HT1080 (cell line): ENCODE data around the gene ACADM. TPM values are rescaled to one million over a fixed set of nuclear protein-coding genes. Genes with fewer than 3 reads are reported as not detected.
"Not testable (repeated sequence)": the region's sequence is repeated elsewhere in the genome, so short reads cannot be mapped to it uniquely, and the experiment has no call there.

Source experiments
- DNase-seq: peaks from one replicate; pipeline ENCODE4 v3.0.0-alpha.2; 2015; ENCODE audit warnings: low read depth
- total RNA-seq: library from RNA; depleted of rRNA; stranded (reverse); fragments of >200 nt; shearing (Covaris generic); gene quantifications from 2 replicates; pipeline ENCODE4 v1.2.3, GENCODE V29; 2014

Gene ACADM
- total RNA-seq, 1 experiment from 2014 or later = 45.1 TPM

- DNase-seq = no peak
Measured at GRCh38 chr1:75736016-75736415, 11.5 kb downstream of the ACADM start.

- DNase-seq = no peak
Measured at GRCh38 chr1:75742047-75742625, 17.6 kb downstream of the ACADM start.

DNA sequence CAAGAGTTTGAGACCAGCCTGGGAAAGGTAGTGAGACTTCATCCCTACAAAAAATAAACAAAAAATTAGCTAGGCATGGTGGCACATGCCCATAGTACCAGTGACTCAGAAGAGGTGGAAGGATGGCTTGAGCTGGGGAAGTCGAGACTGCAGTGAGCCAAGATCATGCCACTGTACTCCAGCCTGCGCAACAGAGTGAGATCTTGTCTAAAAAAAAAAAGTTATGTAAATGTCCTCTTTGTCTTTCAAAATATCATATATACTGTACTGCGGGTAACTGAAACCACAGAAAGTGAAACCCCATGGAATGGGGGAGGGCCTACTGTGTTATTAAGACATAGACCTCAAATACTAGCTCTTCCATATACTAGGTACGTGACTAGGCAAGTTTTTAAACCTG lies 20.8 kb downstream of the ACADM start:
- DNase-seq = no peak

GRCh38 chr1:75757210-75757609 lies 32.7 kb downstream of the ACADM start:
- DNase-seq = not testable (repeated sequence)

- DNase-seq = not testable (repeated sequence)
Measured at GRCh38 chr1:75758543-75758942, 34.0 kb downstream of the ACADM start.

DNA sequence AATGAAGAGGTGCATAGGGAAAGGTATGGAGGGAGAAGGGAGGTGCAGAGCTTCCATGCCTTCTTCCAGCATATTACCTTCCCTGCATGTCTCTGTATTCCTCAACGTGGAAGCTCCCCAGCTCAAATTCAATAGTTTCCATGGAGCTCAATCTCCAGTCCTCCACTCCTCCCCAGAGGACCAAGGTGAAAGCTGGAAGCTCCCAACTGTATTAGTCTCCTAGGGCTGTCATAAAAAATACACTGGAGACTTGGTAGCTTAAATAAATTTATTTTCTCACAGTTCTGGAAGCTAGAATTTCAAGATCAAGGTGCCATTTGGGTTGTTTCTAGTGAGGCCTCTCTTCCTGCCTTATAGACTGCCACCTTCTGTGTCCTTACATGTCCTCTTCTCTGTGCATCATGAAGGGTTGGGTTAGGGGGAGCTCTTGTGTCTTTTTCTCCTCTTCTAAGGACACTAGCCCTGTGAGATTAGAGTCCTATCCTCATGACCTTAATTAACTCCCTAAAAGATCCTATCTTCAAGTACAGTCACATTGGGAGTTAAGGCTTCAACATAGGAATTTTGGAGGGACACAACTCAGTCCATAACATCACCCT lies 39.6 kb downstream of the ACADM start:
- no peak for DNase-seq

DNA sequence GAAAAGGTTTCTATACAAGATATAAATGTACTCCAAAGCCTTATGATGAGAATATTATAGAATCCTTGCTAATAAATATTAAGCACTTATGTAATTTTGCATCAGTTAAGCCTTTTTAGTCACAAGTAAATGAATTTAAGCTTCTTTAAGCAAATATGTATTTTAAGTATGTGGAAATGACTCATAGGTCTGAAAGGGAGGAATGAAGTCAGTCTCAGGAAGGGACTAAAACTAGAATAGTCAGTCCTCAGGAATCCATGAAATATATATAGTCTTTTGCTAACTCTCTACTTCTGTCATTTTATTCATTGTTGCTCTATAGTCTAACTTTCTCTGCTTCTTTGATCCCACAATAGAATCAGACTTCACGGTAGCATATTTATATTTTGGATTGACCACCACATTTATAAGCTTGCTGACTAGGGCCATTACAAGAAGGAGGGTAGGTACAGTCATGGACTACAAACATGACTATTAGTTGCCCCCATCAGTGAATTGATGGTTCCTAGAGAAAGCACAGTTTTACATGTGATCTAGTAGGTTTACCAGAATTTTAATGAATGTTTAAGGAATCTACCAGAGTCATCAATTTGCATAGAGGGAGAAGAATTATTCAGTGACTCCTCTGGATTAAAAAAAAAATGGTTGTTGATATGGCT lies 41.3 kb downstream of the ACADM start:
- peak; percentile 80 for DNase-seq

GRCh38 chr1:75768016-75768415 lies 43.5 kb downstream of the ACADM start:
- DNase-seq = no peak

- DNase-seq = no peak
Measured at GRCh38 chr1:75770761-75771160, 46.3 kb downstream of the ACADM start.

GRCh38 chr1:75771978-75772377 lies 47.5 kb downstream of the ACADM start:
- no peak for DNase-seq

DNA sequence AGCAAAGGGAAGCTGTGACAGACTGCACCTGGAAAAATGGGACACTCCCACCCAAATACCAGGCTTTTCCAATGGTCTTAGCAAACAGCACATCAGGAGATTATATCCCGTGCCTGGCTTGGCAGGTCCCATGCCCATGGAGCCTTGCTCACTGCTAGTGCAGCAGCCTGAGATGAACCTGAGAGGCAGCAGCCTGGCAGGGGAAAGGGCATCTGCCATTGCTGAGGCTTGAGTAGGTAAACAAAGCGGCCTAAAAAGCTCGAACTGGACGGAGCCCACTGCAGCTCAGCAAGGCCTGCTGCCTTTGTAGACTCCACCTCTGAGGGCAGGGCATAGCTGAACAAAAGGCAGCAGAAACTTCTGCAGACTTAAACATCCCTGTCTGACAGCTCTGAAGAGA lies 53.3 kb downstream of the ACADM start:
- not testable (repeated sequence) for DNase-seq

- DNase-seq = not testable (repeated sequence)
Measured at GRCh38 chr1:75778694-75779093, 54.2 kb downstream of the ACADM start.

DNA sequence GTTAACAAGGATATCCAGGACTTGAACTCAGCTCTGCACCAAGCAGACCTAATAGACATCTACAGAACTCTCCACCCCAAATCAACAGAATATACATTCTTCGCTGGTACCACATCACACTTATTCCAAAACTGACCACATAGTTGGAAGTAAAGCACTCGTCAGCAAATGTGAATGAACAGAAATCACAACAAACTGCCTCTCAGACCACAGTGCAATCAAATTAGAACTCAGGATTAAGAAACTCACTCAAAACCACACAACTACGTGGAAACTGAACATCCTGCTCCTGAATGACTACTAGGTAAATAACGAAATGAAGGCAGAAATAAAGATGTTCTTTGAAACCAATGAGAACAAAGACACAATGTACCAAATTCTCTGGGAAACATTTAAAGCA lies 55.7 kb downstream of the ACADM start:
- not testable (repeated sequence) for DNase-seq

DNA sequence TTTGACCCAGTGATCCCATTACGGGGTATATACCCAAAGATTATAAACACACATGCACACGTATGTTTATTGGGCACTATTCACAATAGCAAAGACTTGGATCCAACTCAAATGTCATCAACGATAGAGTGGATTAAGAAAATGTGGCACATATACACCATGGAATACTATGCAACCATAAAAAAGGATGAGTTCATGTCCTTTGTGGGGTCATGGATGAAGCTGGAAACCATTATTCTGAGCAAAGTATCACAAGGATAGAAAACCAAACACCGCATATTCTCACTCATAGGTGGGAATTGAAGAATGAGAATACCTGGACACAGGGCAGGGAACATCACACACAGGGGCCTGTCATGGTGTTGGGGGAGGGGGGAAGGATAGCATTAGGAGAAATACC lies 59.4 kb downstream of the ACADM start:
- DNase-seq = not testable (repeated sequence)

DNA sequence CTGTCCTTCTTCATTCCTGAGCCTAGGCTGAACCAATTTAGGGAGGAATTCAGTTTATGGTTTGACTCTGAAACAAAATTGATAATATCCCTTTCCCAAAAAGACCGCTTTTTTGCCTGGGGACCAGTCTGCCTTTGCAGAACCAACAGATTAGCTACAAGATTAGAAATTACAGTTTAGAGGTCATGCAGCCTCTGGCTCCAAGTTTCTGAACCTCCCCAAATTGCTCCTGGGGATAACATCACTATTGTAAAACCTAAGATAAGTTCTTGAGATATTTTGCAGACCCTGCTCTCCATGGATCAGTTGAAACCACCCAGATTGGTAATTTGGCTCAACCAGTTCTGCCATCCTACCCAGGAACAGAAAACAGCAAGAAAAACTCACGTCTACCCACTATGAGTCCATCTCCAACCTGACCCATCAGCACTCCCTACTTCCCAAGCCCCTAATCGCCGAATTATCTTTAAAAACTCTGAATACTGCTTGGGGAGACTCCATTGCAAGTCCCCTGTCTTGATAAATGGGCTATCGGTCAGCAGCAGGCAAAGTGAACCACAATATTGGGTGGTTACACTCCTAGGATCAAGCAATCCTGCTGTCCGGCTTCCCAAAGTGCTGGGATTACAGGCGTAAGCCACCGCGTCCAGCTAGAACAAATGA lies 60.9 kb downstream of the ACADM start:
- DNase-seq = no peak

GRCh38 chr1:75785983-75786853 lies 61.7 kb downstream of the ACADM start, which contains the start of gene RABGGTB:
RABGGTB (plus strand) TSS chr1:75786256; CDS start chr1:75786272, 16 bp downstream.
- peak; percentile 92 for DNase-seq

GRCh38 chr1:75786901-75787493 lies 62.5 kb downstream of the ACADM start:
- no peak for DNase-seq

- no peak for DNase-seq
Measured at GRCh38 chr1:75787524-75787923, 63.0 kb downstream of the ACADM start.

GRCh38 chr1:75789988-75790387 lies 65.5 kb downstream of the ACADM start:
- DNase-seq = no peak

GRCh38 chr1:75791022-75791421 lies 66.5 kb downstream of the ACADM start:
- peak; percentile 55 for DNase-seq

DNA sequence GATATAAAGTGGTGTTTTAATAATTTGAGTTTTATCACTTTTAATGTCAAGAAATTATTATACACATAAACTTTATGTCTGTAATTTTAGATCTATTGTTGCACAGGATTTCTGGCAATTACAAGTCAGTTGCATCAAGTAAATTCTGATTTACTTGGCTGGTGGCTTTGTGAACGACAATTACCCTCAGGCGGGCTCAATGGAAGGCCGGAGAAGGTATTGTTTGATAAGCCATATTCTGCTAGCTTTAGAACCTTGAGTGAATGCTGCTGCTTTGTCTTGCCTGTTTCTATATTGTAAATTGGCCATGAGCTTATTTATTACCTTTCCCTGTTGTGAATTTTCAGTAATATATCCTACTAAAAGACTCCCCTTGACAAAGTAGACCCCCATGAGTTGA lies 67.6 kb downstream of the ACADM start:
- DNase-seq = no peak
